ENCODE results near the gene PPP1R16B.

- TF ChIP-seq SUZ12 (IDR thresholded peaks at IDR 0.05; ENCODE audit: extremely low read depth, insufficient read depth, insufficient read length) (no peak), YY1 (IDR thresholded peaks at IDR 0.05; ENCODE audit: insufficient read depth, insufficient read length) (no peak)
Observed at GRCh38 chr20:38945012-38945411, 139.5 kb downstream of the PPP1R16B start.

Data from NT2/D1 (cell line).